T-helper 2 cell treated with Interferon-gamma antibody and Interleukin-4, amounts not matched to agents 5 μg/mL and 100 μg/mL, for 36 hours (primary cell): ENCODE data around the gene ATP6V0C.

Source experiments
- DNase-seq: peaks from one replicate; pipeline ENCODE4 v3.0.0; 2021; ENCODE audit warnings: low spot score
- H3K27ac Mint-ChIP-seq: one replicate; pipeline ENCODE4 v1.8.0; 2021; ENCODE audit warnings: mild to moderate bottlenecking, mixed read lengths
- H3K27me3 Mint-ChIP-seq: one replicate; pipeline ENCODE4 v1.8.0; 2021; ENCODE audit warnings: low read depth, mixed read lengths
- H3K36me3 Mint-ChIP-seq: one replicate; pipeline ENCODE4 v1.8.0; 2021; ENCODE audit warnings: low read depth, mixed read lengths
- H3K4me1 Mint-ChIP-seq: one replicate; pipeline ENCODE4 v1.8.0; 2021; ENCODE audit warnings: low read depth, mixed read lengths
- H3K4me3 Mint-ChIP-seq: one replicate; pipeline ENCODE4 v1.8.0; 2022; ENCODE audit warnings: mild to moderate bottlenecking, moderate library complexity, mixed read lengths
- H3K9me3 Mint-ChIP-seq: one replicate; pipeline ENCODE4 v1.8.0; 2021; ENCODE audit warnings: mixed read lengths

ATP6V0C gene

DNA sequence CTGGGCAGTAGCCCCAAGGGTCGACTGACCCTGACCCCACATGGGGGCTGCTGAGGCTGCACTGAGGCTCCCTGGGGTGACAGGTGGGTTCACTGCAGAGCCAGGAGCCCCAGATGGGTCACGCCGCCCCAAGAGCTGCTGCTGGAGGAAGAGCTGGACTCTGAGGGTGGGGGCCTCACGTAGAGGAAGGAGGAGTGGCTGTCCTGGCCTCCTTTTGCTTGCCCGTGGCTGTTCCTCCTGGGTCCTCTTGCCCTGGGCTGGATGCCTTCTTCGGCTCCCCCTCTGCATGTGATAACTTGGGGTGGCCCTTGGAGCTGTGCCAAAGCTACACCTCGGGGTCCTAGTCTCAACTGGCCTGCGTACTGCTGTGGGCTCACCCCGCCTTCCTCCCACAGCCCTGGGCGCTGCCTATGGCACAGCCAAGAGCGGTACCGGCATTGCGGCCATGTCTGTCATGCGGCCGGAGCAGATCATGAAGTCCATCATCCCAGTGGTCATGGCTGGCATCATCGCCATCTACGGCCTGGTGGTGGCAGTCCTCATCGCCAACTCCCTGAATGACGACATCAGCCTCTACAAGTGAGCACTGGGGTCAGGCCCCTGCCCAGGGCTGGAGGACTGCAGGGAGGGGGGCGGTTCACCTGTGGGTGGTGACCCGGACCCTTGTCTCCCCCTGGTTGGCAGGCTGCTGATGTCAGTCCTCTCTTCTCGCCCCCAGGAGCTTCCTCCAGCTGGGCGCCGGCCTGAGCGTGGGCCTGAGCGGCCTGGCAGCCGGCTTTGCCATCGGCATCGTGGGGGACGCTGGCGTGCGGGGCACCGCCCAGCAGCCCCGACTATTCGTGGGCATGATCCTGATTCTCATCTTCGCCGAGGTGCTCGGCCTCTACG lies 5.3 kb downstream of the ATP6V0C start:
- H3K4me1 Mint-ChIP-seq: peaks cover 31% of the 10 kb centered on the region

DNA sequence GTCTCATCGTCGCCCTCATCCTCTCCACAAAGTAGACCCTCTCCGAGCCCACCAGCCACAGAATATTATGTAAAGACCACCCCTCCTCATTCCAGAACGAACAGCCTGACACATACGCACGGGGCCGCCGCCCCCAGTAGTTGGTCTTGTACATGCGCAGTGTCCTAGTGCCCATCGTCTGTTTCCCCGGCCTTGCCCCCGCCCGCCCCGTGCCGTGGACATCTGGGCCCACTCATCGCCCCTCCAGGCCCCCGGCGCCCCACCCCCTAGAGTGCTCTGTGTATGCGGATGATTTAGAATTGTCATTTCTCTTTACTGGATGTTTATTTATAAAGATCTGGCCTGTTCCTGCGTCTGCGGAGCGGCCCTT lies 5.9 kb downstream of the ATP6V0C start:
- peak overlapping the region; percentile 74 for H3K4me3 Mint-ChIP-seq
- H3K4me1 Mint-ChIP-seq: peaks cover 29% of the 10 kb centered on the region
- H3K27ac Mint-ChIP-seq: peak overlapping the region; percentile 92
- no peaks in the 10 kb centered on the region for H3K27me3 Mint-ChIP-seq
- no peaks in the 10 kb centered on the region for H3K9me3 Mint-ChIP-seq
- H3K36me3 Mint-ChIP-seq: peaks cover 26% of the 10 kb centered on the region
- no peak for DNase-seq

More for the DNA sequence above, 5.3 kb downstream of the ATP6V0C start:
- Mint-ChIP-seq H3K27ac (peak overlapping the region; percentile 92), H3K36me3 (peaks cover 22% of the 10 kb centered on the region), H3K9me3 (no peaks in the 10 kb centered on the region), H3K4me3 (peak overlapping the region; percentile 74), H3K27me3 (no peaks in the 10 kb centered on the region)
- no peak for DNase-seq

DNA sequence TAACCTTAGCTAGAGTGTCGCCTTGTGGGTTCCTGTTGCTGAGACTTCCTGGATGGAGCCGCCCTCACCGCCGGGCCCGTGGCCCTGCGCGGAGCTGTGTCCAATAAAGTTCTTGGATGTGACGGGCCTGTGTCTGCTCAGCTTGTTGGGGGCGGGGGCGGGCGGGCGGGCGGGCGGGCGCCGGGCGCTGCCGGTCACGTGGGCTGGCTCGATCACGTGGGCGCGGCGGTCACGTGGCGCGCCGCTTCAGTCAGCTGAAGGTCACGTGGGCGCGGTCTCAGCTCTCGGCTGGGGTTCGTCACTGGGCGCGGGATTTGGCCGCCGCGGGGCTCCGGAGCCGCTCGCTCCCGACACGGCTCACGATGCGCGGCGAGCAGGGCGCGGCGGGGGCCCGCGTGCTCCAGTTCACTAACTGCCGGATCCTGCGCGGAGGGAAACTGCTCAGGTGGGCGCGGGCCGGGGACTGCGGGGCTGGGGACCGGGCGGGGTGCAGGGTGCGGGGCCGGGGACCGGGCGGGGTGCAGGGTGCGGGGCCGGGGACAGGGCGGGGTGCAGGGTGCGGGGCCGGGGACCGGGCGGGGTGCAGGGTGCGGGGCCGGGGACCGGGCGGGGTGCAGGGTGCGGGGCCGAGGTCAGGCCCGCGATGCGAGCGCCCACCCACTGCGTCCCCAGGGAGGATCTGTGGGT lies 6.5 kb downstream of the ATP6V0C start, which contains the start of gene AMDHD2:
Gene AMDHD2, plus strand, starts transcription at position 275 of the 687 bp plus-strand sequence. Its CDS starts 88 bp downstream, at position 363.
- H3K36me3 Mint-ChIP-seq: peaks cover 28% of the 10 kb centered on the region
- peak within 1 kb of the TSS; percentile 85 for H3K4me3 Mint-ChIP-seq
- H3K9me3 Mint-ChIP-seq: no peaks in the 10 kb centered on the region
- peak; percentile 85 for DNase-seq
- peaks cover 24% of the 10 kb centered on the region for H3K4me1 Mint-ChIP-seq
- H3K27ac Mint-ChIP-seq: peak within 1 kb of the TSS; percentile 92
- H3K27me3 Mint-ChIP-seq: no peaks in the 10 kb centered on the region

DNA sequence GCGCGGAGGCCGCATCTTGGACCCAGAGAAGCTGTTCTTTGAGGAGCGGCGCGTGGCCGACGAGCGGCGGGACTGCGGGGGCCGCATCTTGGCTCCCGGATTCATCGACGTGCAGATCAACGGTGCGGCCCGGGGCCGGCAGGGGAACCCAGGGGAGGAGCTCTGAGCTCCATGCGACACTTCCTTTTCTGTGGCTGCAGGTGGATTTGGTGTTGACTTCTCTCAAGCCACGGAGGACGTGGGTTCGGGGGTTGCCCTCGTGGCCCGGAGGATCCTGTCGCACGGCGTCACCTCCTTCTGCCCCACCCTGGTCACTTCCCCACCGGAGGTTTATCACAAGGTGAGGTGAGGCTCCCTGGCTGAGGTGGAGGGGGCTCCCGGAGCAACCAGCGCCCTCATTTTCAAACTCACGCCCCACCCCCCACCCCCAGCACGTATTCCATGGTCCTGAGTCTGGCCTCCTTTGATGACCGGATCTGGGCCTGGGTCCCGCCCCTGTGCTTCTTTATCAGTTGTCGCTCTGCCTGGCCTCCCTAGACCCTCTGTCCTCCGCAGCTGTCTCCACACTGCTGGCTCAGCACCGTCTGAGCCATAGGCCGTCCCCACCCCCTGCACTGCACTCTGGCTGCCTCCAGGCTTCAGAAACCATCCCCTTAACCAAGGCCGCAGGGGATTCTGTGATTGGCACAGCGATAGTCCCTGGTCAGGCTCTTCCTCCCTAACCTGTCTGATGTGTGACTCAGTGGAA lies 7.2 kb downstream of the ATP6V0C start:
- Mint-ChIP-seq H3K36me3 (peaks cover 29% of the 10 kb centered on the region), H3K4me1 (peaks cover 18% of the 10 kb centered on the region), H3K27ac (peak overlapping the region; percentile 91), H3K9me3 (no peaks in the 10 kb centered on the region), H3K4me3 (peak overlapping the region; percentile 85), H3K27me3 (no peaks in the 10 kb centered on the region)
- no peak for DNase-seq

DNA sequence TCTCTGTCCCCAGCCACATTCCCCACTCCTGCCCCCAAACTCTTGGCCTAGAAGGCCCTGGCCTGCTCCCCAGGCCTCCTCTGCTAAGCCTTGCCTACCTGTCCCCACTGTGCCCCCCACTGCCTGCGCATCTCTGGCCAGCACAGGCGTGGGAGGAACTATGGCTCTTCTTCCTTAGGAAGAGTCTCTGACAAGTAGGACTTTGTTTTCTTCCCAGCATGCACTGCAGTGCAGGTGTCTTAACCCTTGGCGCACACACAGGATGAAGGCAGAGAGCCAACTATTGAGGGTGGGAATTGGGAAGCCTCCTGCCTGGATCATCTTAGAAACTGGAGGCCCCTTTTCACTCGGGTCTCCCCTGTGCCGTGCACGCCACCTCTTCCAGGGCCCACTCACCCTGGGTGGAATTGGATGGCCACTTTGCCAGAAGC lies 10.1 kb downstream of the ATP6V0C start:
- no peak overlapping the region for H3K27ac Mint-ChIP-seq
- no peak overlapping the region for H3K4me3 Mint-ChIP-seq
- H3K27me3 Mint-ChIP-seq: no peaks in the 10 kb centered on the region
- no peaks in the 10 kb centered on the region for H3K9me3 Mint-ChIP-seq
- no peak for DNase-seq
- peaks cover 21% of the 10 kb centered on the region for H3K36me3 Mint-ChIP-seq
- peaks cover 9% of the 10 kb centered on the region for H3K4me1 Mint-ChIP-seq

DNA sequence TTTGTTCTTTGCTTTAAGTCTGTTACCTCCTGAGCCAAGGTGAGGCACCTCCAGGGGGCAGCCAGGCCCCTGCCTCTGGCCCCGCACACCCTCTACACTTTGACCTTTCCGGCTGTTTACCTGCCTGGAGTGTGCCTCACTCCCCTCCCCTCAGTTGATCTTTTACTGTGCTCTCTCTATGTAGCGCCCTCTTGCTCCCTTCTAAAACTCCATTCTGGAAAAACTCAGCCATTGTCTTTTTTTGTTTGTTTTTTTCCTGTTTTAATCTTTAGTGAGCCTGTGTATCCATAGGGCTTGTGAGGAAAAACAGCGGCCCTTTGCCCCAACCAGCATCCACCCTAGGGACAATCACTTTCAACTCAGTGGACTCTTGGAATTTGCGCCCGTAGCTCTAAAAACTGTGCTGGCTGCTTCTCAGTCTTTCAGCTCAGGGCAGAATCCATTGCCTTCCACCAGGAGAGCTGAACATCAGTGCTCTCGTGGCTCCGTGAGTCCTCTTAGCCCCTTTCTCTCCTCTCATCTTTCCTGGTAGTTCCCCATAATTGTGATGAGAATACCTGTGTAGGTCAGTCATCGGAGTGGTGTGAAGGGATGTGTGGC lies 10.7 kb downstream of the ATP6V0C start:
- Mint-ChIP-seq H3K27ac (peak overlapping the region; percentile 5), H3K9me3 (no peaks in the 10 kb centered on the region), H3K4me3 (no peak overlapping the region), H3K4me1 (peaks cover 9% of the 10 kb centered on the region), H3K27me3 (no peaks in the 10 kb centered on the region), H3K36me3 (peaks cover 21% of the 10 kb centered on the region)
- DNase-seq: no peak

DNA sequence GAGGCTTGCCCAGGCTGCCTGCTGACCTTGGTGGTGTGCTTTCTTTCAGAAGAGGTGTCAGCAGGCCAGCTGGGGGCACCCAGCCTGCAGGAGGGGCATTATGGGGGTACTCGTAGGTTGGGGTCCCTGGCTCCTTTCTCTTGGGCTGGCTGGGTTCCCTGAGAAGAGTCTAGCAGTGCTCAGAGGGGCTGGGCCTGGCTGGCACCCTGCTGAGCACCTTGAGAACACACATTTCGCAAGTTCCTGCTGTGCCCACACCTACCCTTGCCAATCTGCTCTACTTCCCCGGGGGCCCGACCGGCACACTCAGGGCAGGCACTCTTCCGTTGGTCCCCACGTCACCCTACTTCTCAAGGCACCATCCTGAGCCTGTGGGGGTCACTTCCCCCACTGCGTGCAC lies 12.4 kb downstream of the ATP6V0C start:
- Mint-ChIP-seq H3K4me3 (no peak overlapping the region), H3K27ac (peak overlapping the region; percentile 70), H3K4me1 (peaks cover 5% of the 10 kb centered on the region), H3K27me3 (no peaks in the 10 kb centered on the region), H3K36me3 (peaks cover 21% of the 10 kb centered on the region), H3K9me3 (no peaks in the 10 kb centered on the region)
- no peak for DNase-seq

DNA sequence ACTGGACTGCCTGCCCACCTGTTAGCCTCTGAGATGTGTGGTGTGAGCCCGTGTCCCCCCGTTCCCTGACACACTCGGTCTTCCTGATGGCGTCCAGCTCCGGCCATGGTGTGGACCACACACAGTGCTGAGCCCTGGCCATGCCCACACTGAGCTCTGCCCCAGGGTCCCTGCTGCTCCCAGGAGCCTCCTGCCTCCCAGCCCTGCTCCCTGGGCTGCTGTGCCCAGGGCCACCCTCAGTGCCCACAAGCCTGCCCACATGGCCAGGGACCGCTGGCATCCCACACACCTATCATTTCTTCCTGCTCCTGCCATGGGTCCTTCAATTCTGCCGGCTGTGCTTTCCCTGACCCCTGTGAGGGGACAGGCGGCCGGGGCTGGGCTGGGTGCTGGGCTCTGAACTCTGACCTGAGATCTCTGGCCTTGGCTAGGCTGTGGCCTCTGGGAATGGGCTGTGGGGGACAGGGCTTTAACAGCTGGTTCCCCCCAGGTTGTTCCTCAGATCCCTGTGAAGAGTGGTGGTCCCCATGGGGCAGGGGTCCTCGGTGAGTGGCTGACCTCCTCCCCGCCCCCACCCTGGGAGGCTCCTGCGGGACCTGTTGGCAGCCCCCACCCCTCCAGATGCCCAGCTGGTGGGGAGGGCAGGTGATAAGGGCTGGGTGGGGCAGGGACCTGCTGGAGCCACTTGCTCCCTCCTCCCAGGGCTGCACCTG lies 13.5 kb downstream of the ATP6V0C start:
- Mint-ChIP-seq H3K4me1 (peaks cover 8% of the 10 kb centered on the region), H3K4me3 (no peak overlapping the region), H3K27ac (no peak overlapping the region), H3K27me3 (no peaks in the 10 kb centered on the region), H3K36me3 (peaks cover 17% of the 10 kb centered on the region), H3K9me3 (no peaks in the 10 kb centered on the region)
- DNase-seq: no peak

DNA sequence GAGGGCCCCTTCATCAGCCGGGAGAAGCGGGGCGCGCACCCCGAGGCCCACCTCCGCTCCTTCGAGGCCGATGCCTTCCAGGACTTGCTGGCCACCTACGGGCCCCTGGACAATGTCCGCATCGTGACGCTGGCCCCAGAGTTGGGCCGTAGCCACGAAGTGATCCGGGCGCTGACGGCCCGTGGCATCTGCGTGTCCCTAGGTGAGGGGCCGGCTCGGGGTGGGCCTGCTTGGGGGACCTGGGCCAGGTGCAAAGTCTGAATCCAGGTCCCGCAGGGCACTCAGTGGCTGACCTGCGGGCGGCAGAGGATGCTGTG lies 14.0 kb downstream of the ATP6V0C start:
- Mint-ChIP-seq H3K27me3 (no peaks in the 10 kb centered on the region), H3K4me3 (no peak overlapping the region), H3K4me1 (peaks cover 10% of the 10 kb centered on the region)

DNA sequence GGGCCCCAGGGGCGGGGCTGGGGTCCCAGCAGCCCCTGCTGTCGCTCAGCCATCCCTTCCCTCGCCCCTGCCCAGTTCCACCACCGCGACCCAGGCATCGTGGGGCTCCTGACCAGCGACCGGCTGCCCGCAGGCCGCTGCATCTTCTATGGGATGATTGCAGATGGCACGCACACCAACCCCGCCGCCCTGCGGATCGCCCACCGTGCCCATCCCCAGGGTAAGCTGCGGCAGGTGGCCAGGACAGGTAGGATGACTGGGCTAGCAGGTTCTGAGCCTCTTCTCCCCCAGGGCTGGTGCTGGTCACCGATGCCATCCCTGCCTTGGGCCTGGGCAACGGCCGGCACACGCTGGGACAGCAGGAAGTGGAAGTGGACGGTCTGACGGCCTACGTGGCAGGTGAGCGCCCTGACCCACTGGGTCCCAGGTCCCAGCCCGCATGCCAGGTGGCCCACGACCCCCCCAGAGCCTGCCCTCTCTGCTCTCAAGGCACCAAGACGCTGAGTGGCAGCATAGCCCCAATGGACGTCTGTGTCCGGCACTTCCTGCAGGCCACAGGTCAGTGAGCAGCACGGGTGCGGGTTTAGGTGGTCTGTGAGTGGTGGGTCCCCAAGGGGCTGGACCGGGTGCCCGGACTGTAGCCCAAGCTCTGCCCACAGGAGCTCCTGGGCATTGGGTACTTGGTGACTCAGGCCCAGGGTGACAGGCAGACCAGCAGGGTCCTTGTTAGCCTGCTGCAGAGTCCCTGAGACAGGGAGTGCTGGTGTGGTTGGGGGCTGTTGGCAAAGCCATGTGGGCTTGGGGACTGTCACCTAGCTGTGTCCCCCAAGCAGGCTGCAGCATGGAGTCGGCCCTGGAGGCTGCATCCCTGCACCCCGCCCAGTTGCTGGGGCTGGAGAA lies 14.7 kb downstream of the ATP6V0C start:
- H3K4me3 Mint-ChIP-seq: no peak overlapping the region
- peaks cover 17% of the 10 kb centered on the region for H3K36me3 Mint-ChIP-seq
- DNase-seq: no peak
- peaks cover 12% of the 10 kb centered on the region for H3K4me1 Mint-ChIP-seq
- no peaks in the 10 kb centered on the region for H3K9me3 Mint-ChIP-seq
- H3K27me3 Mint-ChIP-seq: no peaks in the 10 kb centered on the region
- H3K27ac Mint-ChIP-seq: no peak overlapping the region

More for the DNA sequence above, 14.0 kb downstream of the ATP6V0C start:
- H3K27ac Mint-ChIP-seq: no peak overlapping the region
- H3K36me3 Mint-ChIP-seq: peaks cover 17% of the 10 kb centered on the region
- no peaks in the 10 kb centered on the region for H3K9me3 Mint-ChIP-seq
- no peak for DNase-seq

DNA sequence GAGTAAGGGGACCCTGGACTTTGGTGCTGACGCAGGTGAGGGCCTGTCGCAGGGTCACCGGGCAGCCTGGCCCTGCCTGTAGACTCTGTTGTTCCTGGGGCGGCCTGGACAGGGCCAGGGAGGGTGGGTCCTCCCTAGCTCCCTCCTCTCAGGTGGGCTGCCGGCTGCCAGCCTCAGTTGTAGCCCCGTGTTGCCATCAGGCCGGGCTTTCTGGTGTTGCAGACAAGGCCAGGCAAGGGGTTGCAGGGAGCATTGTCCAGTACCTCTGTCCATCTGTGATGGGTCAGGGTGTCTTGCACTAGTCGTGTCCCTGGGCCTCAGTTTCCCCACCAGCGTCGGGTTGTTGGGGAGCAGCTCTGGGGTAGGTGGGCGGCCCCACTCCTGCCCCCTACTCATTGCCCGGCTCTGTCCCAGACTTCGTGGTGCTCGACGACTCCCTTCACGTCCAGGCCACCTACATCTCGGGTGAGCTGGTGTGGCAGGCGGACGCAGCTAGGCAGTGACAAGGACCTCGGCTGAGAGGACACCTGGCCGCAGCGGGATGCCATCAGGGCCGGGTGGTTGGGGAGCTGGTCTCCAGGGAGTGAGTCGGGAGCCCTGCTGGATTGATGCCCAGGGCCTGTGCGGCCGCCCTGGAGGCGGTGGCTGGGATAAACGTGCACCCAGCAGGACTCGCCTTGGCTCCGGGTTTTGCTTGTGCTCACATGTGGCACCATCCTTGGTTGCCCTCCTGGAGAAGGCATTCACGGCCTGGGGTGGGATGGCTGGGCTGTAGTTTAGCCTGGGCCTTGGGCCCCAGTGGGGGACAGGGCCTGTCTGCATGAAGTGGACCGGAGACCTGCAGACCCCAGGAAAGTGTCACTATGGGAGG lies 15.5 kb downstream of the ATP6V0C start:
- H3K36me3 Mint-ChIP-seq: peaks cover 13% of the 10 kb centered on the region
- H3K27ac Mint-ChIP-seq: peak overlapping the region; percentile 55
- H3K27me3 Mint-ChIP-seq: no peaks in the 10 kb centered on the region
- H3K9me3 Mint-ChIP-seq: no peaks in the 10 kb centered on the region
- no peak for DNase-seq
- H3K4me3 Mint-ChIP-seq: no peak overlapping the region
- peaks cover 14% of the 10 kb centered on the region for H3K4me1 Mint-ChIP-seq
